Neural progenitor cell (in vitro differentiated cells): ENCODE measurements around the gene PLXNB2. TPM values are rescaled to one million over a fixed set of nuclear protein-coding genes. Genes with fewer than 3 reads are reported as not detected.

ENCODE experiments used
- DNase-seq: peaks from one replicate; pipeline ENCODE4 v3.0.0-alpha.2; 2016; ENCODE audit warnings: low spot score
- H2AFZ ChIP-seq: fragments of 200-600 bp; sonication (generic); replicated peaks from 2 replicates; pipeline ENCODE4 v1.6.1; 2016; ENCODE audit warnings: antibody characterized with exemption
- H3F3A ChIP-seq: fragments of 200-600 bp; sonication (generic); 2 replicates; pipeline ENCODE4 v1.6.1; 2016; ENCODE audit warnings: antibody characterized with exemption, low read depth
- H3K27ac ChIP-seq: fragments of 200-600 bp; sonication (generic); 2 replicates; pipeline ENCODE4 v1.5.1; 2016; ENCODE audit warnings: mild to moderate bottlenecking
- H3K27me3 ChIP-seq: fragments of 200-600 bp; sonication (generic); 2 replicates; pipeline ENCODE4 v1.6.1; 2016; ENCODE audit warnings: mild to moderate bottlenecking, moderate library complexity
- H3K36me3 ChIP-seq: fragments of 200-600 bp; sonication (generic); 2 replicates; pipeline ENCODE4 v1.5.1; 2016
- H3K4me1 ChIP-seq: fragments of 200-600 bp; sonication (generic); 2 replicates; pipeline ENCODE4 v1.6.1; 2016; ENCODE audit warnings: mixed run types
- H3K4me2 ChIP-seq: fragments of 200-600 bp; sonication (generic); 2 replicates; pipeline ENCODE4 v1.6.1; 2016
- H3K4me3 ChIP-seq: fragments of 200-600 bp; sonication (generic); 2 replicates; pipeline ENCODE4 v1.5.1; 2016
- H3K79me2 ChIP-seq: fragments of 200-600 bp; sonication (generic); 2 replicates; pipeline ENCODE4 v1.6.1; 2016; ENCODE audit warnings: low read depth
- H3K9ac ChIP-seq: fragments of 200-600 bp; sonication (generic); 2 replicates; pipeline ENCODE4 v1.6.1; 2016
- H3K9me3 ChIP-seq: fragments of 200-600 bp; sonication (generic); 2 replicates; pipeline ENCODE4 v1.5.1; 2016; ENCODE audit warnings: low read depth
- H4K20me1 ChIP-seq: fragments of 200-600 bp; sonication (generic); 2 replicates; pipeline ENCODE4 v1.6.1; 2016; ENCODE audit warnings: low read depth
- H3K27ac Mint-ChIP-seq: 3 replicates; pipeline ENCODE4 v1.8.0; 2021; ENCODE audit warnings: mixed read lengths
- H3K27me3 Mint-ChIP-seq: 2 replicates; pipeline ENCODE4 v1.8.0; 2022; ENCODE audit warnings: low read depth, mild to moderate bottlenecking, inconsistent platforms, moderate library complexity, mixed read lengths; ENCODE audit not compliant: insufficient read depth
- H3K36me3 Mint-ChIP-seq: 3 replicates; pipeline ENCODE4 v1.8.0; 2021; ENCODE audit warnings: mixed read lengths
- H3K4me1 Mint-ChIP-seq: 3 replicates; pipeline ENCODE4 v1.8.0; 2021; ENCODE audit warnings: mixed read lengths
- H3K4me3 Mint-ChIP-seq: 3 replicates; pipeline ENCODE4 v1.8.0; 2021; ENCODE audit warnings: mild to moderate bottlenecking, moderate library complexity, mixed read lengths
- H3K9me3 Mint-ChIP-seq: 3 replicates; pipeline ENCODE4 v1.8.0; 2020; ENCODE audit warnings: mixed read lengths
- CTCF ChIP-seq: fragments of 200-600 bp; sonication (generic); IDR thresholded peaks from 2 replicates; pipeline ENCODE4 v1.5.1; 2017; ENCODE audit warnings: antibody characterized with exemption, mild to moderate bottlenecking
- EZH2 ChIP-seq: fragments of 200-600 bp; sonication (generic); IDR thresholded peaks from 2 replicates; pipeline ENCODE4 v1.6.1; 2017; ENCODE audit warnings: antibody characterized with exemption, mild to moderate bottlenecking, moderate library complexity
- EZH2phosphoT487 ChIP-seq: fragments of 200-600 bp; sonication (generic); IDR thresholded peaks from 2 replicates; pipeline ENCODE4 v1.6.1; 2017; ENCODE audit warnings: antibody characterized with exemption
- total RNA-seq: library from RNA; depleted of rRNA; stranded (reverse); fragments of >200 nt; gene quantifications from 2 replicates; pipeline ENCODE4 v1.2.3, GENCODE V29; 2015; ENCODE audit warnings: low replicate concordance

PLXNB2 gene
- total RNA-seq, 1 donor from 2014 or later, result 32.4 TPM

GRCh38 chr22:50249341-50250248 is 57.9 kb downstream of the PLXNB2 start:
- H2AFZ ChIP-seq, result no peak overlapping the region
- no peak overlapping the region for H3K9ac ChIP-seq
- H3K36me3 ChIP-seq, result no peaks in the 10 kb centered on the region
- Mint-ChIP-seq H3K4me1 (peaks cover 12% of the 10 kb centered on the region), H3K27ac (no peak overlapping the region), H3K4me3 (peak overlapping the region; percentile 83), H3K9me3 (no peaks in the 10 kb centered on the region), H3K27me3 (peaks cover 6% of the 10 kb centered on the region), H3K36me3 (peaks cover 2% of the 10 kb centered on the region)
- TF ChIP-seq EZH2phosphoT487 (no peak), EZH2 (no peak), CTCF (no peak)
- peaks cover 38% of the 10 kb centered on the region for H3F3A ChIP-seq
- H3K4me1 ChIP-seq, result peaks cover 6% of the 10 kb centered on the region
- H3K27ac ChIP-seq, result no peak overlapping the region
- no peak for DNase-seq
- no peak overlapping the region for H3K4me3 ChIP-seq
- H3K79me2 ChIP-seq, result peaks cover 11% of the 10 kb centered on the region
- H4K20me1 ChIP-seq, result peaks cover 34% of the 10 kb centered on the region
- no peaks in the 10 kb centered on the region for H3K9me3 ChIP-seq
- H3K4me2 ChIP-seq, result peak overlapping the region; percentile 83
- H3K27me3 ChIP-seq, result no peaks in the 10 kb centered on the region

GRCh38 chr22:50248196-50249081 is 59.0 kb downstream of the PLXNB2 start:
- DNase-seq, result no peak
- H4K20me1 ChIP-seq, result peaks cover 43% of the 10 kb centered on the region
- H3K36me3 ChIP-seq, result no peaks in the 10 kb centered on the region
- no peak overlapping the region for H3K4me3 Mint-ChIP-seq
- no peak overlapping the region for H2AFZ ChIP-seq
- no peak overlapping the region for H3K4me2 ChIP-seq
- H3K27ac ChIP-seq, result no peak overlapping the region
- H3K27me3 ChIP-seq, result no peaks in the 10 kb centered on the region
- H3K9me3 ChIP-seq, result no peaks in the 10 kb centered on the region
- H3K4me3 ChIP-seq, result no peak overlapping the region
- no peak for TF ChIP-seq EZH2phosphoT487
- TF ChIP-seq EZH2, result no peak
- TF ChIP-seq CTCF, result no peak
- H3K27me3 Mint-ChIP-seq, result peaks cover 4% of the 10 kb centered on the region
- peaks cover 23% of the 10 kb centered on the region for H3K79me2 ChIP-seq
- H3K4me1 Mint-ChIP-seq, result peaks cover 20% of the 10 kb centered on the region
- peaks cover 2% of the 10 kb centered on the region for H3K36me3 Mint-ChIP-seq
- peaks cover 13% of the 10 kb centered on the region for H3K4me1 ChIP-seq
- no peaks in the 10 kb centered on the region for H3K9me3 Mint-ChIP-seq
- peaks cover 38% of the 10 kb centered on the region for H3F3A ChIP-seq
- no peak overlapping the region for H3K9ac ChIP-seq
- H3K27ac Mint-ChIP-seq, result no peak overlapping the region

GRCh38 chr22:50247748-50248147 is 59.7 kb downstream of the PLXNB2 start:
- H3K4me3 ChIP-seq, result no peak overlapping the region
- peak; percentile 66 for DNase-seq
- H3F3A ChIP-seq, result peaks cover 38% of the 10 kb centered on the region
- peaks cover 45% of the 10 kb centered on the region for H4K20me1 ChIP-seq
- no peaks in the 10 kb centered on the region for H3K9me3 ChIP-seq
- peaks cover 30% of the 10 kb centered on the region for H3K79me2 ChIP-seq
- H3K9me3 Mint-ChIP-seq, result no peaks in the 10 kb centered on the region
- no peaks in the 10 kb centered on the region for H3K27me3 ChIP-seq
- H3K4me1 Mint-ChIP-seq, result peaks cover 22% of the 10 kb centered on the region
- H2AFZ ChIP-seq, result no peak overlapping the region
- peaks cover 2% of the 10 kb centered on the region for H3K36me3 Mint-ChIP-seq
- H3K27ac Mint-ChIP-seq, result peak overlapping the region; percentile 60
- peak overlapping the region; percentile 71 for H3K4me3 Mint-ChIP-seq
- TF ChIP-seq EZH2, result no peak
- no peak overlapping the region for H3K4me2 ChIP-seq
- peaks cover 17% of the 10 kb centered on the region for H3K4me1 ChIP-seq
- H3K27ac ChIP-seq, result no peak overlapping the region
- no peak overlapping the region for H3K9ac ChIP-seq
- no peaks in the 10 kb centered on the region for H3K36me3 ChIP-seq
- peaks cover 4% of the 10 kb centered on the region for H3K27me3 Mint-ChIP-seq
